HG03159 (cell line): ENCODE data around the gene PLEKHO2.
A peak's percentile ranks its signal among the peaks of the same experiment; 100 is the strongest.

Experiments used
- ATAC-seq: cut with Tn5 transposase; IDR thresholded peaks from one replicate; pipeline ENCODE4 v1.9.1; 2021; ENCODE audit warnings: mild to moderate bottlenecking, moderate library complexity; ENCODE audit not compliant: unreplicated experiment

The PLEKHO2 gene

GRCh38 chr15:64911311-64912186 is 69.8 kb downstream of the PLEKHO2 start, which contains the start of gene ANKDD1A:
Gene ANKDD1A (plus strand): TSS chr15:64911902. CDS start chr15:64911931, 29 bp downstream.
- peak; percentile 60 for ATAC-seq

DNA sequence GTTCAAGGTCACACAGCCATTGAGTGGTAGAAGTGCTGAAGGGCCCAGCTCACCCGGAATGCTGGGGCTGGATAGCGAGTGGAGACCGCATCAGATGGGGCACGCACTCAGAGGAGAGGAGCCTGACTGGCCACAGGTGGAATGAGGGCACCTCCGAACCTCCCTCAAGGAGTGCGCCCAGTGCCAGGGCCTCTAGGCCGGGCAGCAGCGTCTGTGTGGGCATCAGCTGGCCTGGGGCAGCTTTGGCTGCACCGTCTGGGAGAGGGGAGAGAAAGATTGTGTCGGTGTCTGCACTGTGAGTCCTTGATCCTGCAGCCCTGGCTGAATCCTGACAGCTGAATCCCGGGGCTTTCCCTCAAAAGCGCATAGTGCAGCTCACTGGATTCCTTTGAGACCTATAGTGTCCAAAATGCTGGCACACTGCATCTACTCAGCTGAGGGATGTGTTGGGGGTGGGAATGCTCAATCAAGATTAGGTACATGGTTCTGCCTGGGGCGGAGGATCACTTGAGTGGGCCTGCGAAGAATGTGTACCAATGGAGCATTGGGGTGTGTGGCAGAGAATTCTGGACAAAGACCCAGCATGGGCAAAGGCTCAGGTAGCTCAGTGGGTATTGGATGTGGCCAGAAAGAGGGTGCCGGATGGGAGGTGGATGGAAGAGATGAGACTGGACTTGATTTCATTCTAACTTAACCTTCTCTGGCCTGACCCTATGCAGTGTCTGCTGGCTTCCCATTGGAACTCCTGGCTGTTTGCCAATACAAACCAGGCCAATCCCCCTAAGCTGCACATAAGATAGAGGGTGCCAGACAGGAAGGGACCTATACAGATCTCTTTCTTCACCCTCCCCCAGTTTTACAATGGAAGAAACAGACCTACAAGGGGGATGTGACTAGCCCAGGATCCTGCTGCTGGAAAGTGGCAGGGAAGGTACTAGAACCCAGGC is 70.9 kb downstream of the PLEKHO2 start:
- no peak for ATAC-seq

- no peak for ATAC-seq
These were observed 74.0 kb downstream of the PLEKHO2 start for GRCh38 chr15:64915518-64916227.

DNA sequence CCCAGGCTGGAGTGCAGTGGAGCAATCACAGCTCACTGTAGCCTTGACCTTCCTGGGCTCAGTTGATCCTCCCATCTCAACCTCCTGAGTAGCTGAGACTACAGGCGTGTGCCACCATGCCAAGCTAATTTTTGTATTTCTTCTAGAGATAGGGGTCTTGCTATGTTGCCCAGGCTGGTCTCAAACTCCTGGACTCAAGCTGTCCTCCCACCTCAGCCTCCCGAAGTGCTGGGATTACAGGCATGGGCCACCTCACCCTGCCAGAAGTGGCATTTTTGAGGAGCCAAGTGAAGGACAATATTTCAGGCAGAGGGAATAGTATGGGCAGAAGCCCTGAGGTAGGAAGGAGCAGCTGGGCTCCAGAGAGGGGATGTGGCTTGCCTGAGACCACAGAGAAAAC is 74.7 kb downstream of the PLEKHO2 start:
- no peak for ATAC-seq

DNA sequence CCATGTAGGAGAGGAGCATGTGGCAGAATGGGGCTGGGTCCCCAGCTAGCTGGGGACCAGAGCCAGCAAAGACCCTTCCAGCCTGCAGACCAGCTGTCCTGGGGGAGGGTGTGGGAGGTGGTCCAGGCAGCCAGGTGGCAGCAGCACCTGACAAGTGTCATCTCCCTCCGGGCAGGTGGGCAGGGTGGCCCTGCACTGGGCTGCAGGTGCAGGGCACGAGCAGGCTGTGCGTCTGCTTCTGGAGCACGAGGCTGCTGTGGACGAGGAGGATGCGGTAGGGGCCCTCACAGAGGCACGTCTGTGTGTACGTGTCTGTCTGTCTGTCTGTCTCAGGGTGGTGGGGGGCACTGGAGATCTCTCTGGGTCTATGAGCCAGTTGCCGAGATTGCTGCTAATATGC is 75.5 kb downstream of the PLEKHO2 start:
- no peak for ATAC-seq
